ENCODE measurements around the gene GPR32.

- TF ChIP-seq, protein P1, sequence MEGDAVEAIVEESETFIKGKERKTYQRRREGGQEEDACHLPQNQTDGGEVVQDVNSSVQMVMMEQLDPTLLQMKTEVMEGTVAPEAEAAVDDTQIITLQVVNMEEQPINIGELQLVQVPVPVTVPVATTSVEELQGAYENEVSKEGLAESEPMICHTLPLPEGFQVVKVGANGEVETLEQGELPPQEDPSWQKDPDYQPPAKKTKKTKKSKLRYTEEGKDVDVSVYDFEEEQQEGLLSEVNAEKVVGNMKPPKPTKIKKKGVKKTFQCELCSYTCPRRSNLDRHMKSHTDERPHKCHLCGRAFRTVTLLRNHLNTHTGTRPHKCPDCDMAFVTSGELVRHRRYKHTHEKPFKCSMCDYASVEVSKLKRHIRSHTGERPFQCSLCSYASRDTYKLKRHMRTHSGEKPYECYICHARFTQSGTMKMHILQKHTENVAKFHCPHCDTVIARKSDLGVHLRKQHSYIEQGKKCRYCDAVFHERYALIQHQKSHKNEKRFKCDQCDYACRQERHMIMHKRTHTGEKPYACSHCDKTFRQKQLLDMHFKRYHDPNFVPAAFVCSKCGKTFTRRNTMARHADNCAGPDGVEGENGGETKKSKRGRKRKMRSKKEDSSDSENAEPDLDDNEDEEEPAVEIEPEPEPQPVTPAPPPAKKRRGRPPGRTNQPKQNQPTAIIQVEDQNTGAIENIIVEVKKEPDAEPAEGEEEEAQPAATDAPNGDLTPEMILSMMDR (IDR thresholded peaks at IDR 0.05) = no peak
- TF ChIP-seq EZH2 (IDR thresholded peaks at IDR 0.05) = no peak
These were observed 2.2 kb downstream of the GPR32 start for GRCh38 chr19:50772476-50772875.

Data from neural progenitor cell (in vitro differentiated cells).